HepG2 (cell line): Measurements from ENCODE around the gene DNMT1. TPM values are rescaled to one million over a fixed set of nuclear protein-coding genes. Genes with fewer than 3 reads are reported as not detected.
A peak's percentile ranks its signal among the peaks of the same experiment; 100 is the strongest.

Experiments
- ARHGAP35 ChIP-seq: sonication (generic); formaldehyde crosslinking; IDR thresholded peaks from 2 replicates; pipeline ENCODE4 v1.9.0; 2022; ENCODE audit warnings: mild to moderate bottlenecking, inconsistent platforms, moderate library complexity, missing genetic modification reagents, borderline replicate concordance
- ERF ChIP-seq: IDR thresholded peaks from 2 replicates; pipeline ENCODE4 v1.6.1; 2018; ENCODE audit warnings: missing biosample characterization, missing genetic modification reagents
- FOSL2 ChIP-seq: sonication (generic); formaldehyde crosslinking; IDR thresholded peaks from 2 replicates; pipeline ENCODE4 v1.4.0; 2020; ENCODE audit warnings: missing genetic modification reagents
- FOXA3 ChIP-seq: IDR thresholded peaks from 2 replicates; pipeline ENCODE4 v1.6.1; 2016; ENCODE audit warnings: missing genetic modification reagents, missing compliant biosample characterization
- HCFC1 ChIP-seq: fragments of 150-350 bp; IDR thresholded peaks from 2 replicates; pipeline ENCODE4 v1.6.1; 2014; ENCODE audit warnings: low read depth, low read length
- HOXA3 ChIP-seq: sonication (generic); formaldehyde crosslinking; IDR thresholded peaks from 2 replicates; pipeline ENCODE4 v1.5.0; 2020; ENCODE audit warnings: missing genetic modification reagents
- KDM2A ChIP-seq: sonication (generic); formaldehyde crosslinking; IDR thresholded peaks from 2 replicates; pipeline ENCODE4 v1.4.0; 2020; ENCODE audit warnings: low read depth, missing genetic modification reagents, borderline replicate concordance
- NR2F6 ChIP-seq, 2 experiments: IDR thresholded peaks; 2 replicates each; pipeline ENCODE4 v1.6.1; 2016; ENCODE audit warnings: antibody characterized with exemption in 1 of 2, mild to moderate bottlenecking in 1 of 2
- PCBP2 ChIP-seq: fragments of 200-400 bp; formaldehyde crosslinking; optimal IDR thresholded peaks from 2 replicates; pipeline ENCODE3; 2018; ENCODE audit warnings: low read length, low read depth; ENCODE audit not compliant: poor library complexity, severe bottlenecking
- RBFOX2 ChIP-seq: fragments of 200-400 bp; formaldehyde crosslinking; IDR thresholded peaks from 2 replicates; pipeline ENCODE4 v1.6.1; 2017; ENCODE audit warnings: low read depth, mild to moderate bottlenecking, low read length
- RFXAP ChIP-seq: sonication (generic); formaldehyde crosslinking; IDR thresholded peaks from 2 replicates; pipeline ENCODE4 v1.4.0; 2020; ENCODE audit warnings: missing genetic modification reagents, borderline replicate concordance
- RXRA ChIP-seq: sonication (generic); formaldehyde crosslinking; IDR thresholded peaks from 2 replicates; pipeline ENCODE4 v1.5.1; 2020; ENCODE audit warnings: missing genetic modification reagents
- SMYD3 ChIP-seq: sonication (generic); formaldehyde crosslinking; IDR thresholded peaks from 2 replicates; pipeline ENCODE4 v1.8.1; 2023; ENCODE audit warnings: mild to moderate bottlenecking, missing genetic modification reagents
- SOX5 ChIP-seq: IDR thresholded peaks from 2 replicates; pipeline ENCODE4 v1.6.1; 2016; ENCODE audit warnings: borderline replicate concordance
- SP4 ChIP-seq: sonication (generic); formaldehyde crosslinking; IDR thresholded peaks from 2 replicates; pipeline ENCODE4 v1.8.1; 2023; ENCODE audit warnings: mild to moderate bottlenecking, missing genetic modification reagents
- TCF7 ChIP-seq: sonication (generic); IDR thresholded peaks from 2 replicates; pipeline ENCODE4 v1.6.1; 2016; ENCODE audit warnings: antibody characterized with exemption, low read depth
- TERF1 ChIP-seq: sonication (generic); formaldehyde crosslinking; IDR thresholded peaks from 2 replicates; pipeline ENCODE4 v1.8.0; 2022; ENCODE audit warnings: mild to moderate bottlenecking, missing genetic modification reagents, moderate library complexity
- ZBTB1 ChIP-seq: sonication (generic); formaldehyde crosslinking; IDR thresholded peaks from 2 replicates; pipeline ENCODE4 v1.4.0; 2020; ENCODE audit warnings: missing genetic modification reagents, borderline replicate concordance
- ZFP36L1 ChIP-seq: sonication (generic); formaldehyde crosslinking; IDR thresholded peaks from 2 replicates; pipeline ENCODE4 v1.8.0; 2022; ENCODE audit warnings: mild to moderate bottlenecking, missing genetic modification reagents, moderate library complexity
- ZNF180 ChIP-seq: sonication (generic); formaldehyde crosslinking; IDR thresholded peaks from 2 replicates; pipeline ENCODE4 v1.4.0; 2020; ENCODE audit warnings: low read depth, missing genetic modification reagents, borderline replicate concordance
- ZNF235 ChIP-seq: sonication (generic); formaldehyde crosslinking; IDR thresholded peaks from 2 replicates; pipeline ENCODE4 v1.8.1; 2023; ENCODE audit warnings: mild to moderate bottlenecking, missing genetic modification reagents, borderline replicate concordance
- ZNF530 ChIP-seq: sonication (generic); formaldehyde crosslinking; IDR thresholded peaks from 2 replicates; pipeline ENCODE4 v1.5.0; 2020; ENCODE audit warnings: low read depth, mild to moderate bottlenecking, missing genetic modification reagents
- ZNF550 ChIP-seq: sonication (generic); formaldehyde crosslinking; IDR thresholded peaks from 2 replicates; pipeline ENCODE4 v1.4.0; 2020; ENCODE audit warnings: mild to moderate bottlenecking, missing genetic modification reagents, borderline replicate concordance
- ZNF777 ChIP-seq: sonication (generic); formaldehyde crosslinking; IDR thresholded peaks from 2 replicates; pipeline ENCODE4 v1.4.0; 2020; ENCODE audit warnings: missing genetic modification reagents
- ZSCAN21 ChIP-seq: sonication (generic); formaldehyde crosslinking; IDR thresholded peaks from 2 replicates; pipeline ENCODE4 v1.8.0; 2022; ENCODE audit warnings: mild to moderate bottlenecking, missing genetic modification reagents, moderate library complexity, borderline replicate concordance
- polyA plus RNA-seq, 8 experiments: library from polyadenylated mRNA; depleted of rRNA in 3 of 8; stranded (reverse) in 7 of 8; unstranded in 1 of 8; fragments of >200 nt; fragmentation: Illumina TruSeq in 4 of 8; extraction: Trizol in 4 of 8; gene quantifications; 2 replicates each; pipeline versions ENCODE4 v1.2.1 to v1.2.3, GENCODE V29; 2011 to 2016; ENCODE audit warnings: low read depth in 4 of 8, missing spikeins in 1 of 8, mixed read lengths in 1 of 8; ENCODE audit not compliant: insufficient read depth in 1 of 8
- total RNA-seq, 5 experiments: library from RNA; depleted of rRNA; stranded (reverse); fragments of >200 nt; fragmentation: Illumina TruSeq; extraction: Trizol; gene quantifications; 2 replicates each; pipeline ENCODE4 v1.2.3, GENCODE V29; 2016; ENCODE audit warnings: low read depth in 1 of 5
- TF ChIP-seq, protein P1 (sequence below): sonication (generic); formaldehyde crosslinking; IDR thresholded peaks from 2 replicates; pipeline ENCODE4 v1.4.0; 2020; ENCODE audit warnings: missing genetic modification reagents, borderline replicate concordance

The DNMT1 gene
- total and polyA plus RNA-seq, 2 of the 13 experiments (the other 11 are each of a cell fraction or from before 2014, with no cell fraction given) = 31.2 to 91.1 TPM

GRCh38 chr19:10206226-10206885, 11.6 kb upstream of the DNMT1 start (continued):
- peak; percentile 30; the same call in 1 of the 2 replicates for TF ChIP-seq KDM2A (CRISPR knock-in tag)
- no peak for TF ChIP-seq RFXAP (CRISPR knock-in tag)
- no peak for TF ChIP-seq ZNF777
- no peak for TF ChIP-seq ARHGAP35 (CRISPR knock-in tag)
- peak; percentile 85 for TF ChIP-seq ERF (CRISPR knock-in tag)
- TF ChIP-seq ZNF235 (CRISPR knock-in tag) = no peak
- no peak; the same call in 1 of the 2 replicates for TF ChIP-seq HOXA3 (CRISPR knock-in tag)
- no peak for TF ChIP-seq NR2F6 (IDR thresholded peaks at IDR 0.05)
- TF ChIP-seq NR2F6 (CRISPR knock-in tag; IDR thresholded peaks at IDR 0.05) = no peak; the same call in 1 of the 2 replicates
- 0 out of 2 replicates have a peak, but pooled peaks have one; percentile 11 for TF ChIP-seq FOXA3 (CRISPR knock-in tag)
- TF ChIP-seq ZNF530 (CRISPR knock-in tag) = no peak
- TF ChIP-seq SMYD3 (CRISPR knock-in tag) = no peak
- peak; percentile 87; the same call in 1 of the 2 replicates for TF ChIP-seq ZFP36L1
- no peak for TF ChIP-seq RXRA (CRISPR knock-in tag)
- TF ChIP-seq, protein P1, sequence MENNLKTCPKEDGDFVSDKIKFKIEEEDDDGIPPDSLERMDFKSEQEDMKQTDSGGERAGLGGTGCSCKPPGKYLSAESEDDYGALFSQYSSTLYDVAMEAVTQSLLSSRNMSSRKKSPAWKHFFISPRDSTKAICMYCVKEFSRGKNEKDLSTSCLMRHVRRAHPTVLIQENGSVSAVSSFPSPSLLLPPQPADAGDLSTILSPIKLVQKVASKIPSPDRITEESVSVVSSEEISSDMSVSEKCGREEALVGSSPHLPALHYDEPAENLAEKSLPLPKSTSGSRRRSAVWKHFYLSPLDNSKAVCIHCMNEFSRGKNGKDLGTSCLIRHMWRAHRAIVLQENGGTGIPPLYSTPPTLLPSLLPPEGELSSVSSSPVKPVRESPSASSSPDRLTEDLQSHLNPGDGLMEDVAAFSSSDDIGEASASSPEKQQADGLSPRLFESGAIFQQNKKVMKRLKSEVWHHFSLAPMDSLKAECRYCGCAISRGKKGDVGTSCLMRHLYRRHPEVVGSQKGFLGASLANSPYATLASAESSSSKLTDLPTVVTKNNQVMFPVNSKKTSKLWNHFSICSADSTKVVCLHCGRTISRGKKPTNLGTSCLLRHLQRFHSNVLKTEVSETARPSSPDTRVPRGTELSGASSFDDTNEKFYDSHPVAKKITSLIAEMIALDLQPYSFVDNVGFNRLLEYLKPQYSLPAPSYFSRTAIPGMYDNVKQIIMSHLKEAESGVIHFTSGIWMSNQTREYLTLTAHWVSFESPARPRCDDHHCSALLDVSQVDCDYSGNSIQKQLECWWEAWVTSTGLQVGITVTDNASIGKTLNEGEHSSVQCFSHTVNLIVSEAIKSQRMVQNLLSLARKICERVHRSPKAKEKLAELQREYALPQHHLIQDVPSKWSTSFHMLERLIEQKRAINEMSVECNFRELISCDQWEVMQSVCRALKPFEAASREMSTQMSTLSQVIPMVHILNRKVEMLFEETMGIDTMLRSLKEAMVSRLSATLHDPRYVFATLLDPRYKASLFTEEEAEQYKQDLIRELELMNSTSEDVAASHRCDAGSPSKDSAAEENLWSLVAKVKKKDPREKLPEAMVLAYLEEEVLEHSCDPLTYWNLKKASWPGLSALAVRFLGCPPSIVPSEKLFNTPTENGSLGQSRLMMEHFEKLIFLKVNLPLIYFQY (CRISPR knock-in tag) = peak; percentile 32; the same call in 1 of the 2 replicates
- TF ChIP-seq TERF1 (CRISPR knock-in tag) = no peak
- TF ChIP-seq SOX5 (CRISPR knock-in tag) = peak; percentile 51; the same call in 1 of the 2 replicates
- TF ChIP-seq TCF7 = no peak
- TF ChIP-seq ZNF180 = no peak
- no peak for TF ChIP-seq RBFOX2
- TF ChIP-seq FOSL2 = peak; percentile 97
- no peak for TF ChIP-seq PCBP2
- peak; percentile 45; the same call in 1 of the 2 replicates for TF ChIP-seq ZSCAN21 (CRISPR knock-in tag)
- no peak for TF ChIP-seq SP4 (CRISPR knock-in tag)
- TF ChIP-seq ZNF550 = no peak
- no peak for TF ChIP-seq HCFC1
- TF ChIP-seq ZBTB1 (CRISPR knock-in tag) = no peak
